IMR-90 (cell line): ENCODE data around the gene MTCL1. TPM values are rescaled to one million over a fixed set of nuclear protein-coding genes. Genes with fewer than 3 reads are reported as not detected.

Experiments
- ATAC-seq: fragments of 200-7000 bp; cut with Tn5 transposase; 2 replicates; pipeline ENCODE4 v1.9.1; 2020; ENCODE audit warnings: low read depth, mild to moderate bottlenecking, moderate library complexity
- BruUV-seq: library from RNA; stranded (reverse); fragments of 400-500 nt; replicated peaks from 2 replicates; lab custom pipeline; 2021; lab: Mats Ljungman, UMichigan
- CTCF ChIA-PET: fragments of 300-600 bp; formaldehyde crosslinking; extraction: SDS; loops from one replicate; lab custom pipeline; 2021; ENCODE audit warnings: antibody characterized with exemption; lab: Yijun Ruan, JAX
- POLR2A ChIA-PET: fragments of 300-600 bp; sonication (Branson Sonifier 250); formaldehyde crosslinking; loops from one replicate; lab custom pipeline; 2022; ENCODE audit warnings: antibody characterized with exemption; ENCODE audit not compliant: unreplicated experiment; lab: Charles Lee
- DNase-seq: peaks from one replicate; pipeline ENCODE4 v3.0.0; 2013
- H2AFZ ChIP-seq: replicated peaks from 2 replicates; pipeline ENCODE3; 2013; ENCODE audit warnings: low read length, mild to moderate bottlenecking; ENCODE audit not compliant: poor library complexity
- H2AK5ac ChIP-seq: 2 replicates; pipeline ENCODE4 v1.6.1; 2013; ENCODE audit warnings: low read depth, low read length, inconsistent platforms
- H2AK9ac ChIP-seq: replicated peaks from 2 replicates; pipeline ENCODE3; 2013; ENCODE audit warnings: mild to moderate bottlenecking, low read depth, low read length, moderate library complexity; ENCODE audit not compliant: poor library complexity
- H2BK120ac ChIP-seq: 2 replicates; pipeline ENCODE4 v1.6.1; 2013; ENCODE audit warnings: low read depth, low read length, inconsistent platforms
- H2BK15ac ChIP-seq: 3 replicates; pipeline ENCODE4 v1.6.1; 2013; ENCODE audit warnings: low read depth, low read length, inconsistent platforms
- H2BK20ac ChIP-seq: 2 replicates; pipeline ENCODE4 v1.6.1; 2013; ENCODE audit warnings: low read depth, mild to moderate bottlenecking, inconsistent platforms, low read length, moderate library complexity
- H2BK5ac ChIP-seq: 2 replicates; pipeline ENCODE4 v1.6.1; 2013; ENCODE audit warnings: mild to moderate bottlenecking, low read depth, low read length, inconsistent platforms; ENCODE audit not compliant: poor library complexity, severe bottlenecking
- H3K14ac ChIP-seq: replicated peaks from 2 replicates; pipeline ENCODE4 v1.6.1; 2013; ENCODE audit warnings: low read depth, low read length, inconsistent platforms
- H3K18ac ChIP-seq: 2 replicates; pipeline ENCODE4 v1.6.1; 2013; ENCODE audit warnings: low read depth, low read length, control low read depth
- H3K23ac ChIP-seq: 2 replicates; pipeline ENCODE4 v1.6.1; 2013; ENCODE audit warnings: low read depth, low read length, inconsistent platforms
- H3K27ac ChIP-seq: 2 replicates; pipeline ENCODE4 v1.5.1; 2013; ENCODE audit warnings: mild to moderate bottlenecking, control low read depth, low read length; ENCODE audit not compliant: insufficient read depth
- H3K27me3 ChIP-seq: 2 replicates; pipeline ENCODE4 v1.6.1; 2013; ENCODE audit warnings: low read length; ENCODE audit not compliant: control insufficient read depth, insufficient read depth
- H3K36me3 ChIP-seq: 2 replicates; pipeline ENCODE4 v1.6.1; 2013; ENCODE audit warnings: low read length, mixed read lengths; ENCODE audit not compliant: control insufficient read depth, insufficient read depth
- H3K4ac ChIP-seq: 2 replicates; pipeline ENCODE4 v1.6.1; 2013; ENCODE audit warnings: low read depth, low read length, inconsistent platforms
- H3K4me1 ChIP-seq: 2 replicates; pipeline ENCODE4 v1.6.1; 2013; ENCODE audit warnings: low read length, mixed read lengths; ENCODE audit not compliant: control insufficient read depth, insufficient read depth
- H3K4me2 ChIP-seq: 2 replicates; pipeline ENCODE4 v1.6.1; 2013; ENCODE audit warnings: low read depth, mild to moderate bottlenecking, control low read depth, low read length, moderate library complexity
- H3K4me3 ChIP-seq: 2 replicates; pipeline ENCODE4 v1.5.1; 2013; ENCODE audit warnings: low read depth, mild to moderate bottlenecking, control low read depth, low read length, moderate library complexity; ENCODE audit not compliant: insufficient read depth
- H3K56ac ChIP-seq: 2 replicates; pipeline ENCODE4 v1.6.1; 2013; ENCODE audit warnings: low read length, inconsistent platforms; ENCODE audit not compliant: insufficient read depth; ENCODE audit errors: extremely low read depth
- H3K79me1 ChIP-seq, 2 experiments: 2 replicates each; pipeline ENCODE4 v1.6.1; 2013; ENCODE audit warnings: low read length in 2 of 2, inconsistent platforms in 1 of 2, low read depth in 1 of 2
- H3K9ac ChIP-seq: 2 replicates; pipeline ENCODE4 v1.6.1; 2013; ENCODE audit warnings: low read depth, low read length, control low read depth
- H3K9me1 ChIP-seq: 2 replicates; pipeline ENCODE4 v1.6.1; 2013; ENCODE audit warnings: low read length, inconsistent platforms; ENCODE audit not compliant: insufficient read depth
- H3K9me3 ChIP-seq: 2 replicates; pipeline ENCODE4 v1.6.1; 2013; ENCODE audit warnings: low read length; ENCODE audit not compliant: control insufficient read depth, insufficient read depth
- H4K20me1 ChIP-seq: 2 replicates; pipeline ENCODE4 v1.6.1; 2013; ENCODE audit warnings: low read length, inconsistent platforms; ENCODE audit not compliant: insufficient read depth
- H4K5ac ChIP-seq: 2 replicates; pipeline ENCODE4 v1.6.1; 2013; ENCODE audit warnings: mild to moderate bottlenecking, low read depth, low read length, control low read depth
- H4K8ac ChIP-seq, 2 experiments: 2 replicates each; pipeline ENCODE4 v1.6.1; 2013; ENCODE audit warnings: low read depth in 2 of 2, low read length in 2 of 2, control low read depth in 1 of 2, inconsistent platforms in 1 of 2
- H4K91ac ChIP-seq: 2 replicates; pipeline ENCODE4 v1.6.1; 2013; ENCODE audit warnings: low read depth, low read length, inconsistent platforms; ENCODE audit not compliant: insufficient read depth
- BHLHE40 ChIP-seq: fragments of 150-350 bp; IDR thresholded peaks from 2 replicates; pipeline ENCODE4 v1.6.1; 2016; ENCODE audit warnings: mild to moderate bottlenecking, low read depth, low read length
- CHD1 ChIP-seq: IDR thresholded peaks from 2 replicates; pipeline ENCODE4 v1.6.1; 2012; ENCODE audit warnings: low read depth, low read length, improper control_type of control experiment
- FOS ChIP-seq: fragments of 150-350 bp; IDR thresholded peaks from 2 replicates; pipeline ENCODE4 v1.6.1; 2016; ENCODE audit warnings: low read depth, low read length
- MAFK ChIP-seq: IDR thresholded peaks from 2 replicates; pipeline ENCODE4 v1.6.1; 2012; ENCODE audit warnings: low read depth, low read length, improper control_type of control experiment
- MAZ ChIP-seq: IDR thresholded peaks from 2 replicates; pipeline ENCODE4 v1.6.1; 2012; ENCODE audit warnings: low read depth, mild to moderate bottlenecking, low read length, improper control_type of control experiment, moderate library complexity, borderline replicate concordance
- MXI1 ChIP-seq: IDR thresholded peaks from 2 replicates; pipeline ENCODE4 v1.6.1; 2012; ENCODE audit warnings: low read depth, mild to moderate bottlenecking, low read length, moderate library complexity, borderline replicate concordance
- NFE2L2 ChIP-seq: fragments of 150-350 bp; IDR thresholded peaks from 2 replicates; pipeline ENCODE4 v1.6.1; 2016; ENCODE audit warnings: low read depth, mild to moderate bottlenecking, low read length
- POLR2A ChIP-seq: IDR thresholded peaks from 2 replicates; pipeline ENCODE4 v1.6.1; 2012; ENCODE audit warnings: mild to moderate bottlenecking, low read depth, low read length
- RAD21 ChIP-seq: IDR thresholded peaks from 2 replicates; pipeline ENCODE4 v1.6.1; 2012; ENCODE audit warnings: low read length, improper control_type of control experiment
- RCOR1 ChIP-seq: IDR thresholded peaks from 2 replicates; pipeline ENCODE4 v1.6.1; 2012; ENCODE audit warnings: mild to moderate bottlenecking, low read length, improper control_type of control experiment; ENCODE audit not compliant: insufficient replicate concordance
- RFX5 ChIP-seq: IDR thresholded peaks from 2 replicates; pipeline ENCODE4 v1.8.0; 2012; ENCODE audit warnings: low read depth, mild to moderate bottlenecking, low read length, moderate library complexity
- SMC3 ChIP-seq: fragments of 150-350 bp; IDR thresholded peaks from 2 replicates; pipeline ENCODE4 v1.6.1; 2016; ENCODE audit warnings: low read depth, mild to moderate bottlenecking, antibody characterized with exemption, low read length, moderate library complexity
- USF2 ChIP-seq: fragments of 150-350 bp; IDR thresholded peaks from 2 replicates; pipeline ENCODE4 v1.6.1; 2017; ENCODE audit warnings: mild to moderate bottlenecking, antibody characterized with exemption, low read length, low read depth
- WGBS, 2 experiments: methylation state at CpG; one replicate each; pipeline versions ENCODE4 v1.1.5 to v1.1.7; 2013; ENCODE audit warnings: missing lambda C conversion rate in 2 of 2; ENCODE audit not compliant: insufficient read length in 1 of 2; ENCODE audit errors: extremely low coverage in 2 of 2; 5-methylcytosine and 5-hydroxymethylcytosine counted together
- dilution Hi-C: fragments of 300-500 bp; cut with HindIII; formaldehyde crosslinking; loops from one replicate; pipeline ENCODE4 v1.14.3; 2018; ENCODE audit warnings: low sequenced_read_pairs; ENCODE audit not compliant: unreplicated experiment
- in situ Hi-C: fragments of 300-500 bp; cut with MboI; formaldehyde crosslinking; loops from 3 replicates; pipeline ENCODE4 v1.14.3; 2019; ENCODE audit warnings: low sequenced_read_pairs, inconsistent platforms, mixed read lengths
- intact Hi-C: fragments of 100-400 bp; cut with micrococcal nuclease; formaldehyde crosslinking; loops from 2 replicates; pipeline ENCODE4 v1.10.0; 2022
- polyA plus RNA-seq, 3 experiments: library from polyadenylated mRNA; depleted of rRNA; stranded (reverse); fragments of >200 nt; gene quantifications; 2 replicates each; pipeline ENCODE4 v1.2.3, GENCODE V29; 2012; ENCODE audit warnings: low replicate concordance in 1 of 3
- total RNA-seq: library from RNA; depleted of rRNA; stranded (reverse); fragments of >200 nt; gene quantifications from 2 replicates; pipeline ENCODE4 v1.2.3, GENCODE V29; 2012
- TF ChIP-seq, protein P1 (sequence below): fragments of 150-350 bp; IDR thresholded peaks from 2 replicates; pipeline ENCODE4 v1.6.1; 2016; ENCODE audit warnings: low read depth, mild to moderate bottlenecking, low read length, moderate library complexity, borderline replicate concordance
- TF ChIP-seq, protein P2 (sequence below): conservative IDR thresholded peaks from 2 replicates; pipeline ENCODE4 v1.5.1; 2012; ENCODE audit warnings: mild to moderate bottlenecking, low read depth, low read length, improper control_type of control experiment

The MTCL1 gene
- total and polyA plus RNA-seq, 2 of the 4 experiments (the other 2 are of a cell fraction) = 29.0 to 45.3 TPM

DNA sequence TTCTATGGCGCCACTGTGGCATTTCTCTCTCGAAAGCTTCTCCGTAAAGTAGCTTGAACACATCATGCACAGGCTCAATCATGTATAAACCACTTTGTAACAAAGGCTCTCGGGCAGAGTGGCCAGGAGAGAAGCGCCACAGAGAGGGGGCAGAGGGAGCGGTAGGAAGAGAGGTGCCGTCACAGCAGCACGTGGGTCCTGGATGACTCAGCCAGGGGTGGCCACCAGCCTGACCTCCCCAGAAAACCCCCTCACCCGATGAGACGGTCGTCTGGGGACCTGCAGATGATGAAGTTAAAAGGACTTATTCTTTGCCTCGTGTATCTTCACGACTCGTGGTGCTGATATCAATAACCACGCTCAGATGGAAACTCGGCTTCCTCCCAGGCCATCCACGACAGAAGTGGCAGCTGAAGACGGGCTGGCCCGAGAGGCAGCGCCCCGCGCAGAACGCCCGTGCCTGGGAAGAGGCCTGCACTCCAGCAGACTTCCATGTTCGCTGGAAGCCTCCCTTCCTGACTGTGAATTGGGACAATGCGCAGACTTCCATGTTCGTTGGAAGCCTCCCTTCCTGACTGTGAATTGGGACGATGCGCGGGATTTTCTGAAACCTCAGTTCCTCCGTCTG lies 46.4 kb upstream of the MTCL1 start:
- Histone ChIP-seq H3K36me3 (no peaks in the 10 kb centered on the region), H3K9me1 (peaks cover 7% of the 10 kb centered on the region), H3K9me3 (no peaks in the 10 kb centered on the region), H3K4me3 (no peak overlapping the region), H2BK120ac (no peak overlapping the region; the same call in 1 of the 2 replicates), H3K4me2 (no peak overlapping the region), H4K20me1 (no peaks in the 10 kb centered on the region), H4K91ac (no peak overlapping the region), H3K23ac (no peak overlapping the region), H2BK15ac (no peak overlapping the region), H2AK5ac (no peak overlapping the region), H3K27ac (no peak overlapping the region), H2AK9ac (no peak overlapping the region), H2AFZ (no peak overlapping the region), H3K27me3 (no peaks in the 10 kb centered on the region; the same call in 1 of the 2 replicates), H3K4me1 (peaks cover 10% of the 10 kb centered on the region), H3K9ac (no peak overlapping the region), H2BK20ac (no peak overlapping the region), H3K56ac (no peak overlapping the region), H3K14ac (no peak overlapping the region), H3K18ac (no peak overlapping the region), H4K8ac (no peak overlapping the region), H4K5ac (no peak overlapping the region), H2BK5ac (no peak overlapping the region), H3K79me1 (no peaks in the 10 kb centered on the region), H3K4ac (no peak overlapping the region; the same call in 1 of the 2 replicates)
- BruUV-seq = no TSS peak
- 92% methylated on average over 14 of the region's 31 CpGs; no CpG with 5 or more reads in 1 of the 2 experiments for WGBS, 2 experiments
- CTCF ChIA-PET = no interaction called here
- POLR2A ChIA-PET = no interaction called here
- intact Hi-C loops (loop anchor here (10.0 kb wide), 1 partner anchor 146 kb away; no protein-coding TSS in a partner anchor), in situ Hi-C loops (loop anchor here (5.0 kb wide), 1 partner anchor 328 kb away; no protein-coding TSS in a partner anchor), dilution Hi-C loops (no loop called here)
- TF ChIP-seq MXI1 (no peak), RCOR1 (no peak), POLR2A (no peak), CHD1 (no peak), RAD21 (no peak), RFX5 (no peak), BHLHE40 (no peak), FOS (no peak), SMC3 (no peak), MAFK (no peak), MAZ (no peak), NFE2L2 (no peak), USF2 (no peak)
- TF ChIP-seq, protein P1, sequence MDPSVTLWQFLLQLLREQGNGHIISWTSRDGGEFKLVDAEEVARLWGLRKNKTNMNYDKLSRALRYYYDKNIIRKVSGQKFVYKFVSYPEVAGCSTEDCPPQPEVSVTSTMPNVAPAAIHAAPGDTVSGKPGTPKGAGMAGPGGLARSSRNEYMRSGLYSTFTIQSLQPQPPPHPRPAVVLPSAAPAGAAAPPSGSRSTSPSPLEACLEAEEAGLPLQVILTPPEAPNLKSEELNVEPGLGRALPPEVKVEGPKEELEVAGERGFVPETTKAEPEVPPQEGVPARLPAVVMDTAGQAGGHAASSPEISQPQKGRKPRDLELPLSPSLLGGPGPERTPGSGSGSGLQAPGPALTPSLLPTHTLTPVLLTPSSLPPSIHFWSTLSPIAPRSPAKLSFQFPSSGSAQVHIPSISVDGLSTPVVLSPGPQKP = no peak
- TF ChIP-seq, protein P2, sequence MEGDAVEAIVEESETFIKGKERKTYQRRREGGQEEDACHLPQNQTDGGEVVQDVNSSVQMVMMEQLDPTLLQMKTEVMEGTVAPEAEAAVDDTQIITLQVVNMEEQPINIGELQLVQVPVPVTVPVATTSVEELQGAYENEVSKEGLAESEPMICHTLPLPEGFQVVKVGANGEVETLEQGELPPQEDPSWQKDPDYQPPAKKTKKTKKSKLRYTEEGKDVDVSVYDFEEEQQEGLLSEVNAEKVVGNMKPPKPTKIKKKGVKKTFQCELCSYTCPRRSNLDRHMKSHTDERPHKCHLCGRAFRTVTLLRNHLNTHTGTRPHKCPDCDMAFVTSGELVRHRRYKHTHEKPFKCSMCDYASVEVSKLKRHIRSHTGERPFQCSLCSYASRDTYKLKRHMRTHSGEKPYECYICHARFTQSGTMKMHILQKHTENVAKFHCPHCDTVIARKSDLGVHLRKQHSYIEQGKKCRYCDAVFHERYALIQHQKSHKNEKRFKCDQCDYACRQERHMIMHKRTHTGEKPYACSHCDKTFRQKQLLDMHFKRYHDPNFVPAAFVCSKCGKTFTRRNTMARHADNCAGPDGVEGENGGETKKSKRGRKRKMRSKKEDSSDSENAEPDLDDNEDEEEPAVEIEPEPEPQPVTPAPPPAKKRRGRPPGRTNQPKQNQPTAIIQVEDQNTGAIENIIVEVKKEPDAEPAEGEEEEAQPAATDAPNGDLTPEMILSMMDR = no peak
- no peak for DNase-seq
- ATAC-seq = no peak
